IMR-90 (cell line): ENCODE results near the gene RERE. TPM values are rescaled to one million over a fixed set of nuclear protein-coding genes. Genes with fewer than 3 reads are reported as not detected.

Experiments used
- ATAC-seq: fragments of 200-7000 bp; cut with Tn5 transposase; 2 replicates; pipeline ENCODE4 v1.9.1; 2020; ENCODE audit warnings: low read depth, mild to moderate bottlenecking, moderate library complexity
- BruUV-seq: library from RNA; stranded (reverse); fragments of 400-500 nt; replicated peaks from 2 replicates; lab custom pipeline; 2021; lab: Mats Ljungman, UMichigan
- CTCF ChIA-PET: fragments of 300-600 bp; formaldehyde crosslinking; extraction: SDS; loops from one replicate; lab custom pipeline; 2021; ENCODE audit warnings: antibody characterized with exemption; lab: Yijun Ruan, JAX
- POLR2A ChIA-PET: fragments of 300-600 bp; sonication (Branson Sonifier 250); formaldehyde crosslinking; loops from one replicate; lab custom pipeline; 2022; ENCODE audit warnings: antibody characterized with exemption; ENCODE audit not compliant: unreplicated experiment; lab: Charles Lee
- DNase-seq: peaks from one replicate; pipeline ENCODE4 v3.0.0; 2013
- H2AFZ ChIP-seq: replicated peaks from 2 replicates; pipeline ENCODE3; 2013; ENCODE audit warnings: low read length, mild to moderate bottlenecking; ENCODE audit not compliant: poor library complexity
- H2AK5ac ChIP-seq: 2 replicates; pipeline ENCODE4 v1.6.1; 2013; ENCODE audit warnings: low read depth, low read length, inconsistent platforms
- H2AK9ac ChIP-seq: replicated peaks from 2 replicates; pipeline ENCODE3; 2013; ENCODE audit warnings: mild to moderate bottlenecking, low read depth, low read length, moderate library complexity; ENCODE audit not compliant: poor library complexity
- H2BK120ac ChIP-seq: 2 replicates; pipeline ENCODE4 v1.6.1; 2013; ENCODE audit warnings: low read depth, low read length, inconsistent platforms
- H2BK15ac ChIP-seq: 3 replicates; pipeline ENCODE4 v1.6.1; 2013; ENCODE audit warnings: low read depth, low read length, inconsistent platforms
- H2BK20ac ChIP-seq: 2 replicates; pipeline ENCODE4 v1.6.1; 2013; ENCODE audit warnings: low read depth, mild to moderate bottlenecking, inconsistent platforms, low read length, moderate library complexity
- H2BK5ac ChIP-seq: 2 replicates; pipeline ENCODE4 v1.6.1; 2013; ENCODE audit warnings: mild to moderate bottlenecking, low read depth, low read length, inconsistent platforms; ENCODE audit not compliant: poor library complexity, severe bottlenecking
- H3K14ac ChIP-seq: replicated peaks from 2 replicates; pipeline ENCODE4 v1.6.1; 2013; ENCODE audit warnings: low read depth, low read length, inconsistent platforms
- H3K18ac ChIP-seq: 2 replicates; pipeline ENCODE4 v1.6.1; 2013; ENCODE audit warnings: low read depth, low read length, control low read depth
- H3K23ac ChIP-seq: 2 replicates; pipeline ENCODE4 v1.6.1; 2013; ENCODE audit warnings: low read depth, low read length, inconsistent platforms
- H3K27ac ChIP-seq: 2 replicates; pipeline ENCODE4 v1.5.1; 2013; ENCODE audit warnings: mild to moderate bottlenecking, control low read depth, low read length; ENCODE audit not compliant: insufficient read depth
- H3K27me3 ChIP-seq: 2 replicates; pipeline ENCODE4 v1.6.1; 2013; ENCODE audit warnings: low read length; ENCODE audit not compliant: control insufficient read depth, insufficient read depth
- H3K36me3 ChIP-seq: 2 replicates; pipeline ENCODE4 v1.6.1; 2013; ENCODE audit warnings: low read length, mixed read lengths; ENCODE audit not compliant: control insufficient read depth, insufficient read depth
- H3K4ac ChIP-seq: 2 replicates; pipeline ENCODE4 v1.6.1; 2013; ENCODE audit warnings: low read depth, low read length, inconsistent platforms
- H3K4me1 ChIP-seq: 2 replicates; pipeline ENCODE4 v1.6.1; 2013; ENCODE audit warnings: low read length, mixed read lengths; ENCODE audit not compliant: control insufficient read depth, insufficient read depth
- H3K4me2 ChIP-seq: 2 replicates; pipeline ENCODE4 v1.6.1; 2013; ENCODE audit warnings: low read depth, mild to moderate bottlenecking, control low read depth, low read length, moderate library complexity
- H3K4me3 ChIP-seq: 2 replicates; pipeline ENCODE4 v1.5.1; 2013; ENCODE audit warnings: low read depth, mild to moderate bottlenecking, control low read depth, low read length, moderate library complexity; ENCODE audit not compliant: insufficient read depth
- H3K56ac ChIP-seq: 2 replicates; pipeline ENCODE4 v1.6.1; 2013; ENCODE audit warnings: low read length, inconsistent platforms; ENCODE audit not compliant: insufficient read depth; ENCODE audit errors: extremely low read depth
- H3K79me1 ChIP-seq, 2 experiments: 2 replicates each; pipeline ENCODE4 v1.6.1; 2013; ENCODE audit warnings: low read length in 2 of 2, inconsistent platforms in 1 of 2, low read depth in 1 of 2
- H3K9ac ChIP-seq: 2 replicates; pipeline ENCODE4 v1.6.1; 2013; ENCODE audit warnings: low read depth, low read length, control low read depth
- H3K9me1 ChIP-seq: 2 replicates; pipeline ENCODE4 v1.6.1; 2013; ENCODE audit warnings: low read length, inconsistent platforms; ENCODE audit not compliant: insufficient read depth
- H3K9me3 ChIP-seq: 2 replicates; pipeline ENCODE4 v1.6.1; 2013; ENCODE audit warnings: low read length; ENCODE audit not compliant: control insufficient read depth, insufficient read depth
- H4K20me1 ChIP-seq: 2 replicates; pipeline ENCODE4 v1.6.1; 2013; ENCODE audit warnings: low read length, inconsistent platforms; ENCODE audit not compliant: insufficient read depth
- H4K5ac ChIP-seq: 2 replicates; pipeline ENCODE4 v1.6.1; 2013; ENCODE audit warnings: mild to moderate bottlenecking, low read depth, low read length, control low read depth
- H4K8ac ChIP-seq, 2 experiments: 2 replicates each; pipeline ENCODE4 v1.6.1; 2013; ENCODE audit warnings: low read depth in 2 of 2, low read length in 2 of 2, control low read depth in 1 of 2, inconsistent platforms in 1 of 2
- H4K91ac ChIP-seq: 2 replicates; pipeline ENCODE4 v1.6.1; 2013; ENCODE audit warnings: low read depth, low read length, inconsistent platforms; ENCODE audit not compliant: insufficient read depth
- CTCF ChIP-seq: conservative IDR thresholded peaks from 2 replicates; pipeline ENCODE4 v1.5.1; 2012; ENCODE audit warnings: mild to moderate bottlenecking, low read depth, low read length, improper control_type of control experiment
- RAD21 ChIP-seq: IDR thresholded peaks from 2 replicates; pipeline ENCODE4 v1.6.1; 2012; ENCODE audit warnings: low read length, improper control_type of control experiment
- RCOR1 ChIP-seq: IDR thresholded peaks from 2 replicates; pipeline ENCODE4 v1.6.1; 2012; ENCODE audit warnings: mild to moderate bottlenecking, low read length, improper control_type of control experiment; ENCODE audit not compliant: insufficient replicate concordance
- RFX5 ChIP-seq: IDR thresholded peaks from 2 replicates; pipeline ENCODE4 v1.8.0; 2012; ENCODE audit warnings: low read depth, mild to moderate bottlenecking, low read length, moderate library complexity
- WGBS, 2 experiments: methylation state at CpG; one replicate each; pipeline versions ENCODE4 v1.1.5 to v1.1.7; 2013; ENCODE audit warnings: missing lambda C conversion rate in 2 of 2; ENCODE audit not compliant: insufficient read length in 1 of 2; ENCODE audit errors: extremely low coverage in 2 of 2; 5-methylcytosine and 5-hydroxymethylcytosine counted together
- dilution Hi-C: fragments of 300-500 bp; cut with HindIII; formaldehyde crosslinking; loops from one replicate; pipeline ENCODE4 v1.14.3; 2018; ENCODE audit warnings: low sequenced_read_pairs; ENCODE audit not compliant: unreplicated experiment
- in situ Hi-C: fragments of 300-500 bp; cut with MboI; formaldehyde crosslinking; loops from 3 replicates; pipeline ENCODE4 v1.14.3; 2019; ENCODE audit warnings: low sequenced_read_pairs, inconsistent platforms, mixed read lengths
- intact Hi-C: fragments of 100-400 bp; cut with micrococcal nuclease; formaldehyde crosslinking; loops from 2 replicates; pipeline ENCODE4 v1.10.0; 2022
- polyA plus RNA-seq, 3 experiments: library from polyadenylated mRNA; depleted of rRNA; stranded (reverse); fragments of >200 nt; gene quantifications; 2 replicates each; pipeline ENCODE4 v1.2.3, GENCODE V29; 2012; ENCODE audit warnings: low replicate concordance in 1 of 3
- total RNA-seq: library from RNA; depleted of rRNA; stranded (reverse); fragments of >200 nt; gene quantifications from 2 replicates; pipeline ENCODE4 v1.2.3, GENCODE V29; 2012

RERE gene
- total and polyA plus RNA-seq, 2 of the 4 experiments (the other 2 are of a cell fraction) = 11.5 to 25.1 TPM

GRCh38 chr1:8443558-8444194, 373.8 kb downstream of the RERE start:
- Histone ChIP-seq H2BK120ac (no peak overlapping the region), H3K27ac (no peak overlapping the region), H3K27me3 (no peaks in the 10 kb centered on the region), H3K9ac (no peak overlapping the region), H3K18ac (no peak overlapping the region), H3K9me3 (no peaks in the 10 kb centered on the region), H3K4me2 (no peak overlapping the region), H2AK5ac (0 out of 2 replicates have a peak overlapping the region, but pooled peaks have one; percentile 48), H2BK20ac (no peak overlapping the region), H3K14ac (no peak overlapping the region), H4K5ac (no peak overlapping the region), H3K56ac (no peak overlapping the region), H2BK5ac (no peak overlapping the region), H3K36me3 (peaks cover 8% of the 10 kb centered on the region; the same call in 1 of the 2 replicates), H4K91ac (0 out of 2 replicates have a peak overlapping the region, but pooled peaks have one; percentile 14), H2AK9ac (no peak overlapping the region), H3K23ac (no peak overlapping the region), H3K4me3 (no peak overlapping the region), H3K4ac (no peak overlapping the region), H3K4me1 (peaks cover 17% of the 10 kb centered on the region), H4K20me1 (peaks cover 16% of the 10 kb centered on the region; the same call in 1 of the 2 replicates), H2BK15ac (no peak overlapping the region), H2AFZ (no peak overlapping the region), H3K79me1 (peaks cover 33 to 59% of the 10 kb centered on the region in 2 experiments; a peak in 3 of 4 replicates), H3K9me1 (peaks cover 16% of the 10 kb centered on the region), H4K8ac (no peak overlapping the region)
- no peak for ATAC-seq
- intact Hi-C loops (no loop called here), in situ Hi-C loops (no loop called here), dilution Hi-C loops (no loop called here)
- ChIA-PET CTCF (no interaction called here), POLR2A (interaction anchor here (0.6 kb wide), 2 partner anchors 20 to 31 kb away, joined by 3 to 4 read pairs; no protein-coding TSS in a partner anchor)
- DNase-seq = no peak
- TF ChIP-seq RCOR1 = no peak
- peak; percentile 36 for TF ChIP-seq CTCF
- TF ChIP-seq RFX5 = no peak
- TF ChIP-seq RAD21 = peak; percentile 50
- WGBS, 2 experiments = no CpG with 5 or more reads among the region's 1 CpG
- no TSS peak for BruUV-seq
